Natural killer cell (primary cell): ENCODE measurements around the gene ARHGEF2. TPM values are rescaled to one million over a fixed set of nuclear protein-coding genes. Genes with fewer than 3 reads are reported as not detected.
A peak's percentile ranks its signal among the peaks of the same experiment; 100 is the strongest.

Source experiments
- ATAC-seq, 3 donors: fragments of 150-1000 bp in 2 of 3; fragments of 200-7000 bp in 1 of 3; cut with Tn5 transposase; 1 replicate in 1 of 3; 2 replicates in 2 of 3; pipeline ENCODE4 v1.10.0; 2021; ENCODE audit warnings: mild to moderate bottlenecking in 2 of 3, moderate library complexity in 2 of 3
- DNase-seq, 2 donors: peaks; one replicate each; pipeline versions ENCODE4 v3.0.0 to v3.0.0-alpha.2; 2013 to 2021; ENCODE audit warnings: mixed read lengths in 1 of 2
- H3K27ac ChIP-seq: one replicate; pipeline ENCODE4 v1.5.1; 2013; ENCODE audit warnings: mild to moderate bottlenecking, low read length
- H3K27me3 ChIP-seq: one replicate; pipeline ENCODE4 v1.6.1; 2013; ENCODE audit warnings: low read length; ENCODE audit not compliant: control insufficient read depth, insufficient read depth
- H3K36me3 ChIP-seq: one replicate; pipeline ENCODE4 v1.6.1; 2013; ENCODE audit warnings: low read length; ENCODE audit not compliant: control insufficient read depth, insufficient read depth
- H3K4me1 ChIP-seq: one replicate; pipeline ENCODE4 v1.6.1; 2013; ENCODE audit warnings: low read length; ENCODE audit not compliant: control insufficient read depth, insufficient read depth
- H3K4me3 ChIP-seq: one replicate; pipeline ENCODE4 v1.5.1; 2013; ENCODE audit warnings: low read length
- H3K9me3 ChIP-seq: one replicate; pipeline ENCODE4 v1.6.1; 2013; ENCODE audit warnings: low read length; ENCODE audit not compliant: control insufficient read depth, insufficient read depth
- H3K27ac Mint-ChIP-seq, 2 donors: one replicate each; pipeline ENCODE4 v1.8.0; 2022; ENCODE audit warnings: mild to moderate bottlenecking in 2 of 2, mixed read lengths in 2 of 2, moderate library complexity in 1 of 2
- H3K27me3 Mint-ChIP-seq, 2 donors: one replicate each; pipeline ENCODE4 v1.8.0; 2022; ENCODE audit warnings: low read depth in 2 of 2, mixed read lengths in 2 of 2
- H3K36me3 Mint-ChIP-seq: one replicate; pipeline ENCODE4 v1.8.0; 2022; ENCODE audit warnings: mixed read lengths
- H3K4me1 Mint-ChIP-seq, 2 donors: one replicate each; pipeline ENCODE4 v1.8.0; 2022; ENCODE audit warnings: mixed read lengths in 2 of 2
- H3K4me3 Mint-ChIP-seq: one replicate; pipeline ENCODE4 v1.8.0; 2022; ENCODE audit warnings: mild to moderate bottlenecking, moderate library complexity, mixed read lengths
- H3K9me3 Mint-ChIP-seq, 2 donors: one replicate each; pipeline ENCODE4 v1.8.0; 2022; ENCODE audit warnings: mixed read lengths in 2 of 2
- WGBS: methylation state at CpG from one replicate; pipeline ENCODE4 v1.1.7; 2013; ENCODE audit warnings: missing lambda C conversion rate; ENCODE audit not compliant: insufficient coverage; 5-methylcytosine and 5-hydroxymethylcytosine counted together
- intact Hi-C: fragments of 100-400 bp; cut with micrococcal nuclease; formaldehyde crosslinking; loops from one replicate; pipeline ENCODE4 v1.14.2; 2022
- total RNA-seq, 4 donors: library from RNA; stranded (reverse); fragments of 120-200 nt in 1 of 4; gene quantifications; one replicate each; pipeline versions ENCODE4 v1.2.3 to v1.2.4, GENCODE V29; 2013 to 2022
- TF ChIP-seq, protein P1 (sequence below): fragments of 200-600 bp; IDR thresholded peaks from one replicate; pipeline ENCODE4 v1.8.0; 2022; ENCODE audit warnings: antibody characterized with exemption

The ARHGEF2 gene
- total RNA-seq, 3 donors from 2014 or later (not counting 1 experiment from before 2014, with no cell fraction given) = 143 to 200 (median 147) TPM

DNA sequence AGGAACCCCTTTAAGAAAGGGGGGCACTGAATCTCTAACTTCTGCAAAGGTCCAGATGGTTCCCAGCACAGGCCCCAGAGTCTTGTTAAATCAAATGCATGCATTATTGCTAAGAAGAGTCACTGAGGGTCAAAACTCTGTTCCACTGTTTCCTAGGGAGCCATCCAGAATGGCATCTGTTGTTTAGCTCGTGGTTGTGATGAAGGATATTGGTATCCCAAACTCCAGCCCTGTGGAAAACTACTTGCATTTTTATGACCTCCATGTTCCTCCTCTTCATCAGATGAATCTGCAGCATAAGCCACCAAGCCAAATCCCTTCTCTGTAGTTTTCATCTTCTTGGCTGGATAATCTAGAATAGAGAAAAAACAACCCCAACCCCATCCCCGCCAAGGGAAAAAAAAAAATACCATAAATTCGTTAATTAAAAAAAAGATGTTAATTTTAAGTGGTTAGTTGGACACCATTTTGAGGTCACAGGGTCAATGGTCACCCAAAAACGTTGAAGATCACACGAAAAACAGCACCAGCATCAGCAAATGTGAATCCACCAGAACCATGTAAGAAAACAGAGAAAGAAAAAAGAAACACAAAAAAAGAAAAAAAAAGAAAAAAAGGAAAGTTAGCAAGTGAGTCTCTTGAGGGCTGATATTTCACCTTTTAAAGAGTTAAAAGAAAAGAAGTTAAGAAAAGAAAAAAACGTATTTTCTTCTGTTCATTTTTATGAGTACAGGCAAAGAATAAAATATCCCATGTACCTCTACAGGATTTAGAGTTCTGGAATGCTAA lies 64.2 kb downstream of the ARHGEF2 start:
- Mint-ChIP-seq H3K4me1 (peaks cover 21 to 25% of the 10 kb centered on the region in 2 donors), H3K36me3 (peaks cover 25% of the 10 kb centered on the region), H3K27me3 (no peaks in the 10 kb centered on the region), H3K9me3 (no peaks in the 10 kb centered on the region), H3K27ac (no peak overlapping the region), H3K4me3 (no peak overlapping the region)
- Histone ChIP-seq H3K36me3 (peaks cover 65% of the 10 kb centered on the region), H3K27me3 (no peaks in the 10 kb centered on the region), H3K4me3 (no peak overlapping the region), H3K4me1 (peaks cover 11% of the 10 kb centered on the region), H3K9me3 (no peaks in the 10 kb centered on the region), H3K27ac (no peak overlapping the region)
- TF ChIP-seq, protein P1, sequence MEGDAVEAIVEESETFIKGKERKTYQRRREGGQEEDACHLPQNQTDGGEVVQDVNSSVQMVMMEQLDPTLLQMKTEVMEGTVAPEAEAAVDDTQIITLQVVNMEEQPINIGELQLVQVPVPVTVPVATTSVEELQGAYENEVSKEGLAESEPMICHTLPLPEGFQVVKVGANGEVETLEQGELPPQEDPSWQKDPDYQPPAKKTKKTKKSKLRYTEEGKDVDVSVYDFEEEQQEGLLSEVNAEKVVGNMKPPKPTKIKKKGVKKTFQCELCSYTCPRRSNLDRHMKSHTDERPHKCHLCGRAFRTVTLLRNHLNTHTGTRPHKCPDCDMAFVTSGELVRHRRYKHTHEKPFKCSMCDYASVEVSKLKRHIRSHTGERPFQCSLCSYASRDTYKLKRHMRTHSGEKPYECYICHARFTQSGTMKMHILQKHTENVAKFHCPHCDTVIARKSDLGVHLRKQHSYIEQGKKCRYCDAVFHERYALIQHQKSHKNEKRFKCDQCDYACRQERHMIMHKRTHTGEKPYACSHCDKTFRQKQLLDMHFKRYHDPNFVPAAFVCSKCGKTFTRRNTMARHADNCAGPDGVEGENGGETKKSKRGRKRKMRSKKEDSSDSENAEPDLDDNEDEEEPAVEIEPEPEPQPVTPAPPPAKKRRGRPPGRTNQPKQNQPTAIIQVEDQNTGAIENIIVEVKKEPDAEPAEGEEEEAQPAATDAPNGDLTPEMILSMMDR = no peak
- WGBS = 94% methylated on average over 3 of the region's 6 CpGs
- no peak for DNase-seq
- intact Hi-C loops = loop anchor here (5.0 kb wide), 1 partner anchor 63 kb away; the partner anchor contains the start of gene ARHGEF2
- ATAC-seq = no peak

GRCh38 chr1:155912056-155912536 lies 66.3 kb downstream of the ARHGEF2 start:
- peaks cover 11% of the 10 kb centered on the region for H3K4me1 ChIP-seq
- Mint-ChIP-seq H3K27me3 (no peaks in the 10 kb centered on the region), H3K36me3 (peaks cover 22% of the 10 kb centered on the region), H3K9me3 (no peaks in the 10 kb centered on the region), H3K4me1 (peaks cover 21 to 25% of the 10 kb centered on the region in 2 donors), H3K27ac (peak overlapping the region; percentile 95 to 99), H3K4me3 (peak overlapping the region; percentile 31)
- H3K36me3 ChIP-seq = peaks cover 54% of the 10 kb centered on the region
- TF ChIP-seq, protein P1 = no peak
- H3K27ac ChIP-seq = peak overlapping the region; percentile 71
- no peaks in the 10 kb centered on the region for H3K27me3 ChIP-seq
- no peaks in the 10 kb centered on the region for H3K9me3 ChIP-seq
- no peak overlapping the region for H3K4me3 ChIP-seq
- ATAC-seq (no peak), DNase-seq (no peak)
- intact Hi-C loops = loop anchor here (5.0 kb wide), 1 partner anchor 65 kb away; the partner anchor contains the start of gene ARHGEF2
- WGBS = 89% methylated on average over 11 of the region's 11 CpGs

- Mint-ChIP-seq H3K9me3 (no peaks in the 10 kb centered on the region), H3K36me3 (peaks cover 15% of the 10 kb centered on the region), H3K4me1 (peaks cover 21 to 25% of the 10 kb centered on the region in 2 donors), H3K4me3 (peak within 1 kb of the TSS; percentile 99), H3K27me3 (no peaks in the 10 kb centered on the region), H3K27ac (peak within 1 kb of the TSS; percentile 95 to 99)
- H3K4me1 ChIP-seq = peaks cover 11% of the 10 kb centered on the region
- no peaks in the 10 kb centered on the region for H3K9me3 ChIP-seq
- 8% methylated on average over 28 of the region's 34 CpGs for WGBS
- intact Hi-C loops = loop anchor here (1.0 to 5.0 kb wide), 2 partner anchors 23 to 66 kb away; partner anchors contain the start of genes ARHGEF2 and KHDC4
- peak; percentile 82 to 93 for DNase-seq
- H3K27me3 ChIP-seq = no peaks in the 10 kb centered on the region
- H3K4me3 ChIP-seq = peak within 1 kb of the TSS; percentile 71
- ATAC-seq = peak; percentile 97 to 99 (median 98)
- TF ChIP-seq, protein P1 = no peak
- peaks cover 51% of the 10 kb centered on the region for H3K36me3 ChIP-seq
- peak within 1 kb of the TSS; percentile 71 for H3K27ac ChIP-seq
These were observed 66.9 kb downstream of the ARHGEF2 start, which contains the start of gene RIT1 for GRCh38 chr1:155911156-155912055. TSS of gene RIT1 (minus strand) at chr1:155911349. CDS start at chr1:155910761, 588 bp downstream.
